Osteocyte (in vitro differentiated cells): ENCODE data around the gene SH2B2. TPM values are rescaled to one million over a fixed set of nuclear protein-coding genes. Genes with fewer than 3 reads are reported as not detected.

ENCODE experiments used
- DNase-seq: peaks from one replicate; pipeline ENCODE4 v3.0.0; 2021; ENCODE audit warnings: mixed read lengths; ENCODE audit not compliant: unreplicated experiment; ENCODE audit errors: extremely low spot score
- H3K27ac Mint-ChIP-seq: one replicate; pipeline ENCODE4 v1.8.0; 2021; ENCODE audit warnings: mild to moderate bottlenecking, mixed read lengths; ENCODE audit not compliant: unreplicated experiment
- H3K27me3 Mint-ChIP-seq: one replicate; pipeline ENCODE4 v1.8.0; 2021; ENCODE audit warnings: mixed read lengths; ENCODE audit not compliant: unreplicated experiment
- H3K36me3 Mint-ChIP-seq: one replicate; pipeline ENCODE4 v1.8.0; 2021; ENCODE audit warnings: mixed read lengths; ENCODE audit not compliant: unreplicated experiment
- H3K4me1 Mint-ChIP-seq: one replicate; pipeline ENCODE4 v1.8.0; 2021; ENCODE audit warnings: mixed read lengths; ENCODE audit not compliant: unreplicated experiment
- H3K4me3 Mint-ChIP-seq: one replicate; pipeline ENCODE4 v1.8.0; 2021; ENCODE audit warnings: mild to moderate bottlenecking, moderate library complexity, mixed read lengths; ENCODE audit not compliant: unreplicated experiment
- H3K9me3 Mint-ChIP-seq: one replicate; pipeline ENCODE4 v1.8.0; 2021; ENCODE audit warnings: mixed read lengths; ENCODE audit not compliant: unreplicated experiment
- total RNA-seq: library from RNA; stranded (reverse); gene quantifications from 2 replicates; pipeline ENCODE4 v1.2.1, GENCODE V29; 2021
- TF ChIP-seq, protein P1 (sequence below): fragments of 200-600 bp; sonication (generic); IDR thresholded peaks from 2 replicates; pipeline ENCODE4 v1.5.0; 2021; ENCODE audit warnings: antibody characterized with exemption, mild to moderate bottlenecking, moderate library complexity

Gene SH2B2
- total RNA-seq, 1 donor from 2014 or later = 8.3 TPM

DNA sequence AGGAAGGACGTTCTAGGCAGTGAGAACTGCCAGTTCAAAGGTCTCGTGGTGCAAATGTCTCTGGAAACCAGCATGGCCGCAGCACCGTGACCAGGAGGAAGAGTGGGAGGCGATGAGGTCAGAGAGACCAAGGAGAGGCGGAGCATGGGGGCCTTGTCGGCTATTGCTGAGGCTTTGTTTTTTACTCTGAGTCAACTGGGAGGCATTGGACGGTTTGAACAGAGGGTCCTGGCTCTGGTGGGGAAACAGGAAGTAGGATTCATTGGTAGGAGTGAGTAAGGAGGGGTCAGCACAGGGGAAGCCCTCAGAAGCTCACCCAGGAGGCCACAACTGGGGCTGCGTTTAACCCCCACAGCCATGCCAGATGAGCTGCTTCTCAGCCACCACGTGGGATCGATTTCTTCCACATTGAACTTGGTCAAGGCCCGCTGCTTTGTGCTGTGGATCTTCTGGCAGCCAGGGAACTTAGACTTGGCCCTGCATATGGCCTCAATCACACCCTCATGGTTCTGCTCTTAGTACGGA, 22.2 kb upstream of the SH2B2 start:
- H3K27me3 Mint-ChIP-seq = peaks cover 2% of the 10 kb centered on the region
- H3K36me3 Mint-ChIP-seq = no peaks in the 10 kb centered on the region
- H3K27ac Mint-ChIP-seq = no peak overlapping the region
- TF ChIP-seq, protein P1, sequence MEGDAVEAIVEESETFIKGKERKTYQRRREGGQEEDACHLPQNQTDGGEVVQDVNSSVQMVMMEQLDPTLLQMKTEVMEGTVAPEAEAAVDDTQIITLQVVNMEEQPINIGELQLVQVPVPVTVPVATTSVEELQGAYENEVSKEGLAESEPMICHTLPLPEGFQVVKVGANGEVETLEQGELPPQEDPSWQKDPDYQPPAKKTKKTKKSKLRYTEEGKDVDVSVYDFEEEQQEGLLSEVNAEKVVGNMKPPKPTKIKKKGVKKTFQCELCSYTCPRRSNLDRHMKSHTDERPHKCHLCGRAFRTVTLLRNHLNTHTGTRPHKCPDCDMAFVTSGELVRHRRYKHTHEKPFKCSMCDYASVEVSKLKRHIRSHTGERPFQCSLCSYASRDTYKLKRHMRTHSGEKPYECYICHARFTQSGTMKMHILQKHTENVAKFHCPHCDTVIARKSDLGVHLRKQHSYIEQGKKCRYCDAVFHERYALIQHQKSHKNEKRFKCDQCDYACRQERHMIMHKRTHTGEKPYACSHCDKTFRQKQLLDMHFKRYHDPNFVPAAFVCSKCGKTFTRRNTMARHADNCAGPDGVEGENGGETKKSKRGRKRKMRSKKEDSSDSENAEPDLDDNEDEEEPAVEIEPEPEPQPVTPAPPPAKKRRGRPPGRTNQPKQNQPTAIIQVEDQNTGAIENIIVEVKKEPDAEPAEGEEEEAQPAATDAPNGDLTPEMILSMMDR = no peak
- no peaks in the 10 kb centered on the region for H3K9me3 Mint-ChIP-seq
- DNase-seq = no peak
- no peak overlapping the region for H3K4me3 Mint-ChIP-seq
- H3K4me1 Mint-ChIP-seq = no peaks in the 10 kb centered on the region

- H3K9me3 Mint-ChIP-seq = no peaks in the 10 kb centered on the region
- TF ChIP-seq, protein P1 = no peak
- H3K27me3 Mint-ChIP-seq = peaks cover 2% of the 10 kb centered on the region
- H3K36me3 Mint-ChIP-seq = no peaks in the 10 kb centered on the region
- H3K4me3 Mint-ChIP-seq = no peak overlapping the region
- no peak for DNase-seq
- H3K27ac Mint-ChIP-seq = no peak overlapping the region
- H3K4me1 Mint-ChIP-seq = no peaks in the 10 kb centered on the region
Measured at GRCh38 chr7:102266541-102266940, 20.1 kb upstream of the SH2B2 start.

- no peaks in the 10 kb centered on the region for H3K9me3 Mint-ChIP-seq
- H3K36me3 Mint-ChIP-seq = no peaks in the 10 kb centered on the region
- no peak overlapping the region for H3K27ac Mint-ChIP-seq
- TF ChIP-seq, protein P1 = no peak
- H3K27me3 Mint-ChIP-seq = peaks cover 2% of the 10 kb centered on the region
- H3K4me1 Mint-ChIP-seq = peaks cover 3% of the 10 kb centered on the region
- H3K4me3 Mint-ChIP-seq = no peak overlapping the region
- DNase-seq = no peak
Measured at GRCh38 chr7:102268635-102269034, 18.0 kb upstream of the SH2B2 start.

- H3K36me3 Mint-ChIP-seq = no peaks in the 10 kb centered on the region
- no peak overlapping the region for H3K27ac Mint-ChIP-seq
- TF ChIP-seq, protein P1 = no peak
- no peak for DNase-seq
- H3K4me1 Mint-ChIP-seq = peaks cover 3% of the 10 kb centered on the region
- H3K27me3 Mint-ChIP-seq = peaks cover 2% of the 10 kb centered on the region
- H3K4me3 Mint-ChIP-seq = no peak overlapping the region
- no peaks in the 10 kb centered on the region for H3K9me3 Mint-ChIP-seq
Measured at GRCh38 chr7:102270178-102270887, 16.3 kb upstream of the SH2B2 start.

GRCh38 chr7:102271158-102271798, 15.4 kb upstream of the SH2B2 start:
- TF ChIP-seq, protein P1 = no peak
- no peak overlapping the region for H3K27ac Mint-ChIP-seq
- H3K4me1 Mint-ChIP-seq = peaks cover 3% of the 10 kb centered on the region
- no peaks in the 10 kb centered on the region for H3K36me3 Mint-ChIP-seq
- no peaks in the 10 kb centered on the region for H3K9me3 Mint-ChIP-seq
- H3K27me3 Mint-ChIP-seq = peaks cover 2% of the 10 kb centered on the region
- no peak for DNase-seq
- no peak overlapping the region for H3K4me3 Mint-ChIP-seq
